ENCODE data around the gene FBXL16. TPM values are rescaled to one million over a fixed set of nuclear protein-coding genes. Genes with fewer than 3 reads are reported as not detected.
"Not testable (repeated sequence)": the region's sequence is repeated elsewhere in the genome, so short reads cannot be mapped to it uniquely, and the experiment has no call there.

Gene FBXL16
- total and polyA plus RNA-seq, 8 donors = 0.60 to 17.7 (median 2.3) TPM

GRCh38 chr16:746637-747036, 41.0 kb upstream of the FBXL16 start:
- intact Hi-C loops (cut with DNase I) = no loop called here
- Histone ChIP-seq H3K9me3 (no peaks in the 10 kb centered on the region), H3K27me3 (no peaks in the 10 kb centered on the region), H3K36me3 (no peaks in the 10 kb centered on the region), H3K27ac (no peak overlapping the region), H3K4me3 (no peak overlapping the region), H3K4me1 (no peaks in the 10 kb centered on the region)
- TF ChIP-seq, protein P1, sequence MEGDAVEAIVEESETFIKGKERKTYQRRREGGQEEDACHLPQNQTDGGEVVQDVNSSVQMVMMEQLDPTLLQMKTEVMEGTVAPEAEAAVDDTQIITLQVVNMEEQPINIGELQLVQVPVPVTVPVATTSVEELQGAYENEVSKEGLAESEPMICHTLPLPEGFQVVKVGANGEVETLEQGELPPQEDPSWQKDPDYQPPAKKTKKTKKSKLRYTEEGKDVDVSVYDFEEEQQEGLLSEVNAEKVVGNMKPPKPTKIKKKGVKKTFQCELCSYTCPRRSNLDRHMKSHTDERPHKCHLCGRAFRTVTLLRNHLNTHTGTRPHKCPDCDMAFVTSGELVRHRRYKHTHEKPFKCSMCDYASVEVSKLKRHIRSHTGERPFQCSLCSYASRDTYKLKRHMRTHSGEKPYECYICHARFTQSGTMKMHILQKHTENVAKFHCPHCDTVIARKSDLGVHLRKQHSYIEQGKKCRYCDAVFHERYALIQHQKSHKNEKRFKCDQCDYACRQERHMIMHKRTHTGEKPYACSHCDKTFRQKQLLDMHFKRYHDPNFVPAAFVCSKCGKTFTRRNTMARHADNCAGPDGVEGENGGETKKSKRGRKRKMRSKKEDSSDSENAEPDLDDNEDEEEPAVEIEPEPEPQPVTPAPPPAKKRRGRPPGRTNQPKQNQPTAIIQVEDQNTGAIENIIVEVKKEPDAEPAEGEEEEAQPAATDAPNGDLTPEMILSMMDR (IDR thresholded peaks at IDR 0.05) = no peak
- FAIRE-seq (no peak), ATAC-seq (no peak), DNase-seq (no peak)
- WGBS, 2 donors = 72 to 73% methylated on average over 12 to 13 of the region's 13 CpGs

- H3K27ac ChIP-seq = no peak overlapping the region
- no peak for ATAC-seq
- no peaks in the 10 kb centered on the region for H3K36me3 ChIP-seq
- 1 to 6% methylated on average over 14 of the region's 14 CpGs for WGBS, 2 donors
- intact Hi-C loops (cut with DNase I) = no loop called here
- H3K4me3 ChIP-seq = no peak overlapping the region
- H3K27me3 ChIP-seq = no peaks in the 10 kb centered on the region
- no peaks in the 10 kb centered on the region for H3K4me1 ChIP-seq
- no peaks in the 10 kb centered on the region for H3K9me3 ChIP-seq
- TF ChIP-seq, protein P1 (IDR thresholded peaks at IDR 0.05) = peak in 1 of 4 donors; percentile 22
- DNase-seq = peak in 1 of 6 donors; percentile 70
- FAIRE-seq = no peak
These were observed 40.1 kb upstream of the FBXL16 start for GRCh38 chr16:745739-746138.

DNA sequence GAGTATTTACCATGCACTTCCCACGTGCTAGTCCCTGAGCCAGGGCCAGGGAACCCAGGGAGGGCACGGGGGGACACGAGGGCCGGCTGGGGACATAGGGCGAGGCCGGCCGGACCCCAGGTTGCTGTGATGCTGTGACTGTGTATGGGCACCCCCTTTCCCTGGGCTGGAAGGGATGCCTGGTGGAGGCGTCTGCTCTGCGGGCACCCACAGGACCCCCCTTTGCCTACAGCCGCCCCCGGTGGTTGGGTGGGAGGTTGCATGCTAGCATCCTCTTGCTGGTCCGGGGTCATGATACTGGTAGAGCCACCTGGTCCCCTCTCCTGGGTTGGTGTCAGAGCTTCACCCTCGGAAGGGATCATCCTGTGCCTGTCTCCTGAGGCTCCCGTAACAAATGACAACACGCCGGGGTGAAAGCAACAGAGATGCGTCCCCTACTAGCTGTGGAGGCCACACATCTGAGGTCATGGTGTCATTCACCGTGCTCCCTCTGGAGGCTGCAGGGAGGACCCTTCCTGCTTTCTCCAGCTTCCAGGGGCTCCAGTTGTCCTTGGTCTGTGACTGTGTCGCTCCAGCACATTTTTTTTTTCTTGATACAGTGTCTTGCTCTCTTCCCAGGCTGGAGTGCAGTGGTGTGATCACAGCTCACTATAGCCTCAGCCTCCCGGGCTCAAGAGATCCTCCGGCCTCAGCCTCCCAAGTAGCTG, 38.3 kb upstream of the FBXL16 start:
- no peaks in the 10 kb centered on the region for H3K9me3 ChIP-seq
- H3K36me3 ChIP-seq = no peaks in the 10 kb centered on the region
- WGBS, 2 donors = 60 to 77% methylated on average over 21 of the region's 21 CpGs

GRCh38 chr16:742894-743293, 37.3 kb upstream of the FBXL16 start:
- H3K36me3 ChIP-seq; ATAC-seq; intact Hi-C loops (cut with DNase I); H3K27me3 ChIP-seq; H3K27ac ChIP-seq; H3K9me3 ChIP-seq; H3K4me1 ChIP-seq; H3K4me3 ChIP-seq; FAIRE-seq; DNase-seq: not testable (repeated sequence)
- WGBS, 2 donors = 68 to 74% methylated on average over 14 of the region's 14 CpGs

More for the DNA sequence above, 38.3 kb upstream of the FBXL16 start:
- no peak overlapping the region for H3K27ac ChIP-seq
- no peaks in the 10 kb centered on the region for H3K27me3 ChIP-seq
- H3K4me3 ChIP-seq = no peak overlapping the region
- intact Hi-C loops (cut with DNase I) = no loop called here
- DNase-seq (peak in 1 of 6 donors; percentile 64), ATAC-seq (no peak), FAIRE-seq (no peak)
- TF ChIP-seq, protein P1 (IDR thresholded peaks at IDR 0.05) = no peak
- H3K4me1 ChIP-seq = peaks cover 5 to 7% (median 7%) of the 10 kb centered on the region in 3 donors

GRCh38 chr16:741986-742629, 36.5 kb upstream of the FBXL16 start:
- H3K4me3 ChIP-seq = no peak overlapping the region
- FAIRE-seq = no peak
- H3K27me3 ChIP-seq = no peaks in the 10 kb centered on the region
- no peak for ATAC-seq
- peaks cover 5 to 7% (median 7%) of the 10 kb centered on the region in 3 donors for H3K4me1 ChIP-seq
- intact Hi-C loops (cut with DNase I) = no loop called here
- TF ChIP-seq, protein P1 (IDR thresholded peaks at IDR 0.05) = no peak
- no peaks in the 10 kb centered on the region for H3K9me3 ChIP-seq
- peaks cover 0 to 8% (median 0%) of the 10 kb centered on the region in 3 donors for H3K36me3 ChIP-seq
- 74 to 83% methylated on average over 15 of the region's 15 CpGs for WGBS, 2 donors
- no peak overlapping the region for H3K27ac ChIP-seq
- no peak for DNase-seq
